Esophagus mucosa (tissue), 1 donor: ENCODE results near the gene EME2. TPM values are rescaled to one million over a fixed set of nuclear protein-coding genes. Genes with fewer than 3 reads are reported as not detected.

ENCODE experiments used
- ATAC-seq: fragments of 200-7000 bp; cut with Tn5 transposase; one replicate; pipeline ENCODE4 v1.9.1; 2020
- total RNA-seq: library from RNA; stranded (reverse); gene quantifications from one replicate; pipeline ENCODE4 v1.2.4, GENCODE V29; 2023
- donor health status: DM: yes; HTN: yes; CAD: no.

The EME2 gene
- total RNA-seq, 1 donor from 2014 or later = 13.0 TPM

DNA sequence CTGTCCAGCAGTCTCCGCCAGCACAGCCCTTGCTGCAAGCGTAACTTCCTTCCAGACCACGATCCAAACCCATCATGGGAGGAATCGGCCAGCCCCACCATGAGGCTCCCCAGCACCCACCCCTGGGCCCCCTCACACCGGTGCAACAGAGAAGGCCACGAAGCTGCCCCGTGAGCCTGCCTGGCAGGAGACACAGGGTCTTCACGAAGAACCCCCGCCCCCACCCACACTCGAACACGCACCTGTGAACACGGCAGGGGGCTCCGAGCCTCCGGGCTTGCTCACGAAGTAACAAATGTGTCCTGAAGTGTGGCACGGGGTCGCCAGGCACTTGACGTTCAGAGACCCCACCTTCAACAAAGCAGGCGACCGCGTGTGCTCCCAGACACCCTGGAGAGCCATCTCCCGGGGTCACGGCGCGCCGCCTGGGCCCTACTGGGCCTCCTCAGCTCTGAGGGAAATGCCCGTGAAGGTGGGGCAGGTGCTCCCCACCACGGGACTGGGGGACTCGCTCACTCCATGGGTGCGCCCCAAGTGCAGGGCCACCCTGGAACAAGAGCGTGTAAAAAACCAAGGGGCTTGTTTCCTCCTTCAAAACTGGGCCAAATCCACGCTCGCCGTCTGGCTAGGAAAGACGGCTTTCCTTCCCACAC lies 46.4 kb downstream of the EME2 start:
- no peak for ATAC-seq

DNA sequence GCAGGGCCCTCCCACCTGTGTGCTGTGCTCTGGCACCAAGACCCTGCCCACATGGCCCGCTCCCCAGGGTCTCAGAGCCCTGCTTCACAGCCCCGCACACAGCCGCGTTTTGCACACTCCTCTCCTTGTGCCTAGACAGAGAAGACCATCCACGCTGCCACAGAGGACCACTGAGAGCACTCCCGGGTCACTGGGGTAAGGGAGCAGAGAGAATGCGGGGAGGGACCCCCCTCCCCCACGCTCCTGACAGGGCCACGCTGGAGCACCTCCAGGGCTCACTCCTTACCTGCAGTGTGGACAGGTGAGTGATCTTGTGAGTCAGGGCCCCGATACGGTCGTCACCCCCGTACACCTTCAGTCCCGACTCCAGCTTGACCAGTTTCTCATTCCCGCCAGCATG lies 47.0 kb downstream of the EME2 start:
- no peak for ATAC-seq

DNA sequence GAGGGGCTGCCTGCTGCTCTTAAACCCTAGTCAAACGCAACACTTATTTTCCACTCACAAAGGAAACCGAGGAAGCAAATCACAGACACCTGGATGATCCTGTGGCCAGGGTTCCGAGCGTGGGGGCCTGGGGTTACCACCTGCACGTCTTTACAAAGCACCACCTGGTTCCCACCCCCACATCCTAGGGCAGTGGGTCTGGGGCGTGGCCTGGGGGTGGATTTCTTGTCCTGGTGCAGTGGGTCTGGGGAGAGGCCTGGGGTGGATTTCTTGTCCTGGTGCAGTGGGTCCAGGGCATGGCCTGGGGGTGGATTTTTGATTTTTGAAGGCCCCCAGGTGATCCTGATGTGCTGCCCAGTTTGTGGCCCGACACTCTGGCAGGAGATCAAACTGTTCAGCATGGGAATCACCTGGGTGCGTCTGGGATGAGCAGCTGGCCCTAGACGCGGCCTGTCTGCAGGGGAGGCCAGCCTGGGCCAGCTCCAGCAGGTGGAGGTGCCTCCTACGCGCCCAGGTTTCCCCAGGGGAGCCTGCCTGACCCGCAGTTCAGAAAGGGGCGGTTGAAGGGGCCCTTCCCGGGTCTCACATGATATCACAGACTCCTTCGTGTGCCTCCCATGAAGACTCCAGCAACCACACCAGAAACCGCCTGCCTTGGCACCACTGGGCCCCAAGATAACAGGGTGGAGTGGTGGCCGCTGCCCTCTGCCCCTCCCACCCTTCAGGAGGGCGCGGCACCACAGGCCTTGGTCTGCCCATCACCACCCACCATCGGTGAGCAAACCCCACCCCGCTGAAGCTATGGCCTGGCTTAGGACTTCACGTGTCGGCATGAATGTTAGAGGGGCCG lies 47.7 kb downstream of the EME2 start:
- ATAC-seq = no peak

DNA sequence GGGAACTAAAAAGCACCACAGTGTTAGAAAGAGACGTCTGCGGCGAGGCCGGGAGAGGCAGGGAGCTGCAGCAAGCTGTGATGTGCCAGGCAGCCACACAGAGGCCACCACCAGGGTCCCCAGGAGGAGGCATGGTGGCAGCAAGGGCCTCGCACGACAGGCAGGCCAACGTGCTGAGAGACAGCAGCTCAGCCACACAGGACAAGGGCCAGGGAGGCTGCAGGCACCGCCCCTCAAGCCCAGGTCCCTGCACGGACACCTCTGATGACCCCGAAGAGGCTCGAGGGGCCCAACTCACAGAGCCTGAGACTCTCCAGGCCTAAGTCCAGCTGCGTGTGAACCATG lies 48.3 kb downstream of the EME2 start:
- ATAC-seq = no peak

DNA sequence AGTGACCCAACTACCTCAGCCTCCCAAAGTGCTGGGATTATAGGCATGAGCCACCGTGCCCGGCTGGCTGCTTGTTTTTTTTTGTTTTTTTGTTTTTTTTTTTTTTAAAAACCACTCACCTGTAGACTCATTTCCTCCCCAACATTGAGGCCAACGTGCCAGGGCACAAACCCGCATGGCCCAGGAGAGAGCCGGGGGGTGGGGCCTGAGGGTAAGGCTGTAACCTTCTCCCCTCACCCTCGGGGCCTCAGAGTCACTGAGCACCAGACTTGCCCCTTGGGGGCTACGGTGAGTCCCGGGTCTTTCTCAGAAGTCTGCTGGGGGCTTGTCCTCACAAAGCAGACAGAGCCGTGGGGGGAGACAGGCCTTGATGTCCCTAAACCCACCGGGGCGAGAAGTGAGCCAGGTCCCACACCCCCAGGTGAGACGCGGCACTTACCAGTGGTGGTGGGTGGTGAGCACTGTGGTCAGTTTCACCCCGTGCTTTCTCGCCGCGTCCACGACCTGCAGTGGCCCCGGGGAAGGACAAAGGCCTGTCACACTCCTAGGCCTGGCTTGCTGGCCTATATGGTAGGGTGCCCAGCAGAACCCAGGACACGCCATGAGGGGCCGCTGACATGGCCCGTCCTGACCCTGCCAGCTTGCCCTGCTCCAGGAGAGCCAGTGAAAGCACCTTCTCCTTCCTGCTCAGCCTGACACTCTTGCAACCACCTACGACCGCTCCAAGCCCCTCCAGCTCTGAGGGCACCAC lies 49.4 kb downstream of the EME2 start:
- ATAC-seq = no peak

DNA sequence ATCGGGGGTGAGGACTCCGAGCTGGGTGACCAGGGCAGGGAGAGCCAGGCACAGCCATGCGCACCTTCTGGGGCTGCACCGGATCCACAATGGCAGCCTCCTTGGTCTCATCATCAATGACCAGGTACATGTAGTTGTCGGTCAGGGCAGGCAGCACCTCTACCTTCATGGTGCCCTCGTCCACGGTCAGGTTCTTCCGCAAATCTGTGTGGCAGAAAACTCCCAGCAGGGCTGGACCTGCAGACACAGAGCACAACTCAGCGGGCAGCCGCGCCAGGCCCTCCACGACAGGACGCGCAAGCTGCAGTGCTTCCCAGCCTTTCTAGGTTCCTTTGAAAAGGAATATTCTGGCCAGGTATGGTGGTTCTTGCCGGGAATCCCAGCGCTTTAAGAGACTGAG lies 50.2 kb downstream of the EME2 start:
- no peak for ATAC-seq

DNA sequence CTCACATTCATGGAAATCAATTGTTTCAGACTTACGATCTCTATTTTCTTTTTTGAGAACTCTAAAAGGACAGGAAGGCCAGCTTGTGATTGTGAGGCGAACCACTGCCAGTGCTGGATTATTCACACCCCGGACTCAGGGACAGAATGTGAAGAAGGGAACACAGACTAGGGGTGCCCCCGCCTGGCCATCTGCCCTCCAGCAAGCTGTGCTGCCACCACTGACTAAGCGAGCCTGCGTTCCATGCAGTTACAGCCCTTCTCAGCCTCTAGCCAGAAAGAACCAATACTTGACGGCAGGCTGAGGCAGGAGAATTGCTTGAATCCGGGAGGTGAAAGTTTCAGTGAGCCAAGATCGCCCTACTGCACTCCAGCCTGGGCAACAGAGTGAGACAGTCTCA lies 51.2 kb downstream of the EME2 start:
- ATAC-seq = no peak

DNA sequence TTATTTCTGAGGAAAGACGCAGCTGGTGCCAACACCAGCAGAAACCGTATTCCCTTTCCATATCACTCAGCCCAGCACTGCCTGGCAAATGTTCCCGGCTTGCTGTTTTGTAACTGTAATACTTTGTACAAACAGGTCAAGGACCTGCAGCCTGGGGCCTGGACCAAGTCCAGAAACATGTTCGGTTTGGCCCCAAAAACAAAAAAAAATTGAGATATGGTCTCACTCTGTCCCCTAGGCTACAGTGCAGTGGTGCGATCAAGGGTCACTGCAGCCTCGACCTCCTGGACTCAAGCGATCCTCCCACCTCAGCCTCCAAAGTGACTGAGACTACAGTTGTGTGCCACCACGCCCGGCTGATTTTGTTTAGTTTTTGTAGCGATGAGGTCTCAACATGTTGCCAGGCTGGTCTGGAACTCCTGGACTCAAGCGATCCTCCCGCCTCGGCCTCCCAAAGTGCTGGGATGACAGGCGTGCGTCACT lies 52.8 kb downstream of the EME2 start:
- no peak for ATAC-seq

Other genes with a start within 250 kb of the EME2 start
- 2.8 TPM for gene TMEM204, start 239.1 kb upstream of the EME2 start, total RNA-seq
- gene IFT140, start 160.7 kb upstream of the EME2 start, total RNA-seq = 8.3 TPM
- gene CRAMP1, start 160.4 kb upstream of the EME2 start, total RNA-seq = 9.6 TPM
- 79.3 TPM for gene JPT2, start 94.5 kb upstream of the EME2 start, total RNA-seq
- 16.3 TPM for gene MAPK8IP3, start 66.6 kb upstream of the EME2 start, total RNA-seq
- gene NME3, start 1.3 kb upstream of the EME2 start, total RNA-seq = 29.6 TPM
- gene MRPS34, start 324 bp downstream of the EME2 start, total RNA-seq = 98.6 TPM
- 23.5 TPM for gene SPSB3, start 9.8 kb downstream of the EME2 start, total RNA-seq
- gene NUBP2, start 10.2 kb downstream of the EME2 start, total RNA-seq = 45.6 TPM
- not detected for gene IGFALS, start 20.9 kb downstream of the EME2 start, total RNA-seq
- gene HAGH, start 54.0 kb downstream of the EME2 start, total RNA-seq = 16.9 TPM
- gene FAHD1, start 54.4 kb downstream of the EME2 start, total RNA-seq = 28.1 TPM
- not detected for gene MEIOB, start 99.4 kb downstream of the EME2 start, total RNA-seq
- gene HS3ST6, start 145.6 kb downstream of the EME2 start, total RNA-seq = 1.4 TPM
- 44.0 TPM for gene MSRB1, start 170.4 kb downstream of the EME2 start, total RNA-seq
- 0.12 TPM for gene RPL3L, start 181.9 kb downstream of the EME2 start, total RNA-seq
- 115 TPM for gene NDUFB10, start 186.7 kb downstream of the EME2 start, total RNA-seq
- 3,204 TPM for gene RPS2, start 192.0 kb downstream of the EME2 start, total RNA-seq
- not detected for gene RNF151, start 194.0 kb downstream of the EME2 start, total RNA-seq
- gene TBL3, start 199.2 kb downstream of the EME2 start, total RNA-seq = 31.5 TPM
- gene NOXO1, start 208.7 kb downstream of the EME2 start, total RNA-seq = 4.6 TPM
- 17.0 TPM for gene GFER, start 211.4 kb downstream of the EME2 start, total RNA-seq
- gene SYNGR3, start 217.2 kb downstream of the EME2 start, total RNA-seq = 0.16 TPM
- gene ZNF598, start 237.0 kb downstream of the EME2 start, total RNA-seq = 41.0 TPM
- 0.80 TPM for gene NPW, start 247.0 kb downstream of the EME2 start, total RNA-seq